ENCODE results near the gene SMIM14. TPM values are rescaled to one million over a fixed set of nuclear protein-coding genes. Genes with fewer than 3 reads are reported as not detected.
"Not testable (repeated sequence)": the region's sequence is repeated elsewhere in the genome, so short reads cannot be mapped to it uniquely, and the experiment has no call there.

The SMIM14 gene
- 10 to 100 TPM; 55.4 to 66.9 TPM for total RNA-seq
- 10 to 100 TPM; 52.9 to 67.8 (median 54.8) TPM for polyA plus RNA-seq (ENCODE audit: insufficient read length in 6 of 6)
- long read RNA-seq, donor 1, full-length matches to known transcripts, result 32 of 32 reads
- long read RNA-seq, donor 1, partial matches to known transcripts, result 0 of 32 reads
- long read RNA-seq, donor 1, other reads (novel, unspliced or antisense), result 0 of 32 reads
- long read RNA-seq, donor 2, full-length matches to known transcripts, result 25 of 148 reads
- long read RNA-seq, donor 2, partial matches to known transcripts, result 118 of 148 reads
- long read RNA-seq, donor 2, other reads (novel, unspliced or antisense), result 5 of 148 reads
- long read RNA-seq, donor 3, full-length matches to known transcripts, result 22 of 22 reads
- long read RNA-seq, donor 3, partial matches to known transcripts, result 0 of 22 reads
- long read RNA-seq, donor 3, other reads (novel, unspliced or antisense), result 0 of 22 reads
- long read RNA-seq, donor 4, full-length matches to known transcripts, result 80 of 95 reads
- long read RNA-seq, donor 4, partial matches to known transcripts, result 1 of 95 reads
- long read RNA-seq, donor 4, other reads (novel, unspliced or antisense), result 14 of 95 reads
- long read RNA-seq, donor 5, full-length matches to known transcripts, result 27 of 27 reads
- long read RNA-seq, donor 5, partial matches to known transcripts, result 0 of 27 reads
- long read RNA-seq, donor 5, other reads (novel, unspliced or antisense), result 0 of 27 reads
- long read RNA-seq, donor 6, full-length matches to known transcripts, result 28 of 28 reads
- long read RNA-seq, donor 6, partial matches to known transcripts, result 0 of 28 reads
- long read RNA-seq, donor 6, other reads (novel, unspliced or antisense), result 0 of 28 reads
- long read RNA-seq, donor 7, full-length matches to known transcripts, result 13 of 13 reads
- long read RNA-seq, donor 7, partial matches to known transcripts, result 0 of 13 reads
- long read RNA-seq, donor 7, other reads (novel, unspliced or antisense), result 0 of 13 reads
- long read RNA-seq, donor 8, full-length matches to known transcripts, result 16 of 16 reads
- long read RNA-seq, donor 8, partial matches to known transcripts, result 0 of 16 reads
- long read RNA-seq, donor 8, other reads (novel, unspliced or antisense), result 0 of 16 reads
- long read RNA-seq, donor 9, result 0 reads
- long read RNA-seq, donor 10, full-length matches to known transcripts, result 74 of 78 reads
- long read RNA-seq, donor 10, partial matches to known transcripts, result 1 of 78 reads
- long read RNA-seq, donor 10, other reads (novel, unspliced or antisense), result 3 of 78 reads
- long read RNA-seq, donor 11, full-length matches to known transcripts, result 29 of 29 reads
- long read RNA-seq, donor 11, partial matches to known transcripts, result 0 of 29 reads
- long read RNA-seq, donor 11, other reads (novel, unspliced or antisense), result 0 of 29 reads
- long read RNA-seq, donor 12, full-length matches to known transcripts, result 25 of 25 reads
- long read RNA-seq, donor 12, partial matches to known transcripts, result 0 of 25 reads
- long read RNA-seq, donor 12, other reads (novel, unspliced or antisense), result 0 of 25 reads

DNA sequence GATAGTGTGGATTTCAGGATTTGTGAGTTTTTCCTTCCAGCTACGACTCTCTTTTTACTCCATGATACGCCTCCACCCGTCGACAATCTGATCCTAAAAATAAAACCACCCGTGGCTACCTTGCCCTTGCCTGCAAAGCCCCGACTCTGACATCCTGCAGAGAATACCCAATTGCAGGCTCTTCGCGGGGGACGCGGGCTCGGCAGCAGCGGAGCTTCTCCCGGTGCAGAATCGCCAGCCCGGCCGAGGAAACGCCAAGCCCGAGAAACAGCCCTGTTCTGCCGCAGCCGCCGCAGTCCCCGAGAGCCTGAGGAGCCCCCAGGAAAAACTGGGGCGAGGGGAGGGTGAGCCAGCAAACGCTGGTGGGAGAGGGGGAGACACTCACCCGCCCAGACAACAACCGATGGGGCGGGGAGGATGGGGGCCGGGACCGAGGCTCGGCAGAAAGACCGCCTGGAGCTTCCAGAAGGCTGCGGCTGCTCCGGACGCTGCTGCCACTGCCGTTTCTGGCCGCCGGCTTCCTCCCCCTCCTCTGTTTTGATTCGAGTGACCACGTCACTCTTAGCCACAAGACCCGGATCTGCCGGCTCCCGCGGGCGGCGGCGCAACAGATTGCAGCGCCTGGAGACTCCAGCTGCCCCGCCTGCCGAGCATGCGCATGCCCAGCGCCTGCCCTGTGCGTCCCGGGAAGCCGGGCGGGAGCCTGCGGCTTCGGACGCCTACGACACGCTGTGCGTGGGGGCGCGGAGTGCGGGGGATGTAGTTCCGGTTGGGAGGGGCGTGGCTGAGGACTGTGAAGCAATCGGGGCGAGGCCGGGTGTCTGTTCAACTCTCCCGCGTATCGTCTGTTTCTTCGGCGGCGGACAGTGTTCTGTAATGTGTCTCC is at the start of gene SMIM14:
Gene SMIM14, minus strand, starts transcription at position 512 of the 886 bp plus-strand sequence. CDS start 33,720 bp downstream, outside the sequence.
- Histone ChIP-seq H3K27ac (peak within 1 kb of the TSS; percentile 97 to 99), H3K27me3 (no peaks in the 10 kb centered on the region), H3K4me3 (peak within 1 kb of the TSS; percentile 81 to 91), H3K36me3 (peaks cover 0 to 6% of the 10 kb centered on the region in 2 donors), H3K4me1 (peaks cover 5 to 41% of the 10 kb centered on the region in 2 donors), H3K9me3 (no peaks in the 10 kb centered on the region)
- TF ChIP-seq, protein P1, sequence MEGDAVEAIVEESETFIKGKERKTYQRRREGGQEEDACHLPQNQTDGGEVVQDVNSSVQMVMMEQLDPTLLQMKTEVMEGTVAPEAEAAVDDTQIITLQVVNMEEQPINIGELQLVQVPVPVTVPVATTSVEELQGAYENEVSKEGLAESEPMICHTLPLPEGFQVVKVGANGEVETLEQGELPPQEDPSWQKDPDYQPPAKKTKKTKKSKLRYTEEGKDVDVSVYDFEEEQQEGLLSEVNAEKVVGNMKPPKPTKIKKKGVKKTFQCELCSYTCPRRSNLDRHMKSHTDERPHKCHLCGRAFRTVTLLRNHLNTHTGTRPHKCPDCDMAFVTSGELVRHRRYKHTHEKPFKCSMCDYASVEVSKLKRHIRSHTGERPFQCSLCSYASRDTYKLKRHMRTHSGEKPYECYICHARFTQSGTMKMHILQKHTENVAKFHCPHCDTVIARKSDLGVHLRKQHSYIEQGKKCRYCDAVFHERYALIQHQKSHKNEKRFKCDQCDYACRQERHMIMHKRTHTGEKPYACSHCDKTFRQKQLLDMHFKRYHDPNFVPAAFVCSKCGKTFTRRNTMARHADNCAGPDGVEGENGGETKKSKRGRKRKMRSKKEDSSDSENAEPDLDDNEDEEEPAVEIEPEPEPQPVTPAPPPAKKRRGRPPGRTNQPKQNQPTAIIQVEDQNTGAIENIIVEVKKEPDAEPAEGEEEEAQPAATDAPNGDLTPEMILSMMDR (IDR thresholded peaks at IDR 0.05), result peak in 1 of 2 donors; percentile 44
- intact Hi-C loops (cut with DNase I), result loop anchor here in 1 of 2 donors (10.0 kb wide), 1 partner anchor 114 kb away; the partner anchor contains the start of gene UGDH
- DNase-seq (peak; percentile 97 to 100 (median 99)), ATAC-seq (peak; percentile 93)

DNA sequence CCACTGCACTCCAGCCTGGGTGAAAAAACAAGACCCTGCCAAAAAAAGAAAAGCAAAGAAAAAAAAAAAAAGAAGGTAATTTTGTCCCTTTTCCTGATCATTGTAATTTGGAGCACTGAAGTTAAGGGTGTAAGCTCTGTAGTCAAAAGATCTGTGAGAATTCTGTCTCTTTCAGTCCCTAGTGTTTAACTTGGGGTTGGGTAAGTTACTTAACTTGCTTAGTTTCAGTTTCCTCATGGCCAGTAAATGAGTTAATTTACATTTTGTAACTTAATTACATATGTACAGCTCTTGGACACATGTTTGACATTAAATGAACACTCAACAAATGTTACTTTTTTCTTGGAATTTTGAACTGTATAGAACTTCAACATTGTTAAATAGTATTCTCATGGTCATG is 48.3 kb upstream of the SMIM14 start:
- Histone ChIP-seq H3K27me3 (no peaks in the 10 kb centered on the region), H3K4me1 (peaks cover 0 to 3% of the 10 kb centered on the region in 2 donors), H3K27ac (no peak overlapping the region), H3K9me3 (no peaks in the 10 kb centered on the region), H3K36me3 (no peaks in the 10 kb centered on the region), H3K4me3 (no peak overlapping the region)
- DNase-seq, result no peak
- intact Hi-C loops (cut with DNase I), result no loop called here
- ATAC-seq, result no peak
- TF ChIP-seq, protein P1 (IDR thresholded peaks at IDR 0.05), result no peak

DNA sequence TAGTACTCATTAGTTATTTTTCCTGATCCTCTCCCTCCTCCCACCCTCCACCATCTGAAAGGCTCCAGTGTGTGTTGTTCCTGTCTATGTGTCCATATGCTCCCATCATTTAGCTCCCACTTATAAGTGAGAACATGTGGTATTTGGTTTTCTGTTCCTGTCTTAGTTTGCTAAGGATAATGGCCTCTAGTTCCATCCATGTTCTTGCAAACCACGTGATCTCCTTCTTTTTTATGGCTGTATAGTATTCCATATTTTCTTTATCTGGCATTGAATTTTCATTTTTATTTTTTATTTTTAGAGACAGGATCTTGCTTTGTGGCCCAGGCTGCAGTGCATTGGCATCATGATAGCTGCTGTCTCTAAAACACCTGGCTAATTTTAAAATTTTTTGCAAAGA is 47.3 kb upstream of the SMIM14 start:
- H3K9me3 ChIP-seq, result no peaks in the 10 kb centered on the region
- no peak for DNase-seq
- intact Hi-C loops (cut with DNase I), result no loop called here
- H3K27me3 ChIP-seq, result no peaks in the 10 kb centered on the region
- H3K27ac ChIP-seq, result no peak overlapping the region
- H3K4me1 ChIP-seq, result peaks cover 0 to 3% of the 10 kb centered on the region in 2 donors
- H3K36me3 ChIP-seq, result no peaks in the 10 kb centered on the region
- H3K4me3 ChIP-seq, result no peak overlapping the region
- TF ChIP-seq, protein P1 (IDR thresholded peaks at IDR 0.05), result no peak
- no peak for ATAC-seq

DNA sequence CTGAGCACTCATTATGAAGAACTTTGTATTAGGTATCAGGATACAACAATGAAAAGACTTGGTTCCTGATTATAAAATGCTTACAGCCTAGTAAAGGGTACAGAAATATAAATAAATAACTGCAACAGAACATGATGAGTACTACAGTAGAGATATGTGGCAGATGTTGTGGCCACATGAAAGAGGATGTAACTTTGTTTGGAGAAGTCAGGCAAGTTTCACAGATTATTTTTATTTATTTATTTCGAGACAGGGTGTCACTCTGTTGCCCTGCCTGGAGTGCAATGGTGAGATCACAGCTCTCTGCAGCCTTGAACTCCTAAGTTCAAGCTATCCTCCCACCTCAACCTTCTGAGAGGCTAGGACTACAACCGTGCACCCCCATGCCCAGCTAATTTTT is 43.5 kb upstream of the SMIM14 start:
- TF ChIP-seq, protein P1 (IDR thresholded peaks at IDR 0.05), result no peak
- ATAC-seq, result peak; percentile 39
- intact Hi-C loops (cut with DNase I), result no loop called here

DNA sequence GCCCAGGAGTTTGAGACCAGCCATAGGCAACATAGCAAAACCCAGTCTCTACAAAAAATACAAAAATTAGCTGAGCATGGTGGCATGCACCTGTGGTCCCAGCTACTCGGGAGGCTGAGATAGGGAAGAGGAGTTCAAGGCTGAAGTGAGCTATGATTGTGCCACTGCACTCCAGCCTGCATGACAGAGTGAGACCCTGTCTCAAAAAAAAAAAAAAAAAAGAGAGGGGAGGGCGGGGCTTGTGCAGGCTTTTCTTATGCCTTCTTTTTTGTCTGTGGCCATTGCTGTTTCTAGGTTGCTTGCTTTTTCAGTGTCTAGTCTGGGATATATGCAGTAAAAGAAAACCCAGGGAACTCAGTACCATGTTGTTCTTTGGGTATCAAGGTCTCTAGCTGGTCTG is 42.3 kb upstream of the SMIM14 start:
- H3K27ac ChIP-seq; DNase-seq; intact Hi-C loops (cut with DNase I); H3K36me3 ChIP-seq; H3K9me3 ChIP-seq; ATAC-seq; H3K4me1 ChIP-seq; H3K27me3 ChIP-seq; H3K4me3 ChIP-seq: not testable (repeated sequence)

More for the DNA sequence above, 43.5 kb upstream of the SMIM14 start:
- no peak for DNase-seq
- Histone ChIP-seq H3K27ac (no peak overlapping the region), H3K4me1 (peaks cover 0 to 3% of the 10 kb centered on the region in 2 donors), H3K27me3 (no peaks in the 10 kb centered on the region), H3K9me3 (no peaks in the 10 kb centered on the region), H3K4me3 (no peak overlapping the region), H3K36me3 (no peaks in the 10 kb centered on the region)

DNA sequence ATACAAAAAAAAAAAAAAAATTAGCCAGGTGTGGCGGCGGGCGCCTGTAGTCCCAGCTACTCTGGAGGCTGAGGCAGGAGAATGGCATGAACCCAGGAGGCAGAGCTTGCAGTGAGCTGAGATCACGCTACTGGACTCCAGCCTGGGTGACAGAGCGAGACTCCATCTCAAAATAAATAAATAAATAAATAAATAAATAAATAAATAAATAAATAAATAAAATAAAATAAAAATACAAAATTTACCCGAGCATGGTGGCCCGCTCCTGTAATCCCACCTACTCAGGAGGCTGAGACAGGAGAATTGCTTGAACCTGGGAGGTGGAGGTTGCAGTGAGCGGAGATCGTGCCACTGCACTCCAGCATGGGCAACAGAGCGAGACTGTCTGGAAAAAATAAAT is 37.0 kb upstream of the SMIM14 start:
- ATAC-seq; H3K4me3 ChIP-seq; H3K27me3 ChIP-seq; H3K4me1 ChIP-seq; H3K36me3 ChIP-seq; H3K9me3 ChIP-seq; H3K27ac ChIP-seq; DNase-seq; intact Hi-C loops (cut with DNase I): not testable (repeated sequence)

DNA sequence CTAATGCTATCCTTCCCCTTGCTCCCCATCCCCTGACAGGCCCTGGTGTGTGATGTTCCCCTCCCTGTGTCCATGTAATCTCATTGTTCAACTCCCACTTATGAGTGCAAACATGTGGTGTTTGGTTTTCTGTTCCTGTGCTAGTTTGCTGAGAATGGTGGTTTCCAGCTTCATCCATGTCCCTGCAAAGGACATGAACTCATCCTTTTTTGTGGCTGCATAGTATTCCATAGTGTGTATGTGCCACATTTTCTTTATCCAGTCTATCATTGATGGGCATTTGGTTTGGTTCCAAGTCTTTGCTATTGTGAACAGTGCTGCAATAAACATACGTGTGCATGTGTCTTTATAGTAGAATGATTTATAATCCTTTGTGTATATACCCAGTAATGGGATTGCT is 31.6 kb upstream of the SMIM14 start:
- H3K27ac ChIP-seq; ATAC-seq; H3K4me1 ChIP-seq; DNase-seq; H3K36me3 ChIP-seq; intact Hi-C loops (cut with DNase I); H3K9me3 ChIP-seq; H3K4me3 ChIP-seq; H3K27me3 ChIP-seq: not testable (repeated sequence)

Measured in left lung (tissue), 14 donors.